HepG2 (cell line): ENCODE data around the gene FRMD4A.
A peak's percentile ranks its signal among the peaks of the same experiment; 100 is the strongest.

Experiments used
- CAMTA2 ChIP-seq: sonication (generic); formaldehyde crosslinking; IDR thresholded peaks from 2 replicates; pipeline ENCODE4 v1.4.0; 2020; ENCODE audit warnings: mild to moderate bottlenecking, missing genetic modification reagents, borderline replicate concordance
- KDM4B ChIP-seq: sonication (generic); formaldehyde crosslinking; IDR thresholded peaks from 2 replicates; pipeline ENCODE4 v1.4.0; 2020; ENCODE audit warnings: missing genetic modification reagents
- MAZ ChIP-seq, 2 experiments: sonication (generic) in 1 of 2; formaldehyde crosslinking in 1 of 2; IDR thresholded peaks; 2 replicates each; pipeline versions ENCODE4 v1.5.0 to v1.6.1; 2012 to 2020; ENCODE audit warnings: low read depth in 2 of 2, mild to moderate bottlenecking in 2 of 2, borderline replicate concordance in 1 of 2, improper control_type of control experiment in 1 of 2, low read length in 1 of 2, missing genetic modification reagents in 1 of 2, moderate library complexity in 1 of 2
- RBM22 ChIP-seq: fragments of 200-400 bp; formaldehyde crosslinking; optimal IDR thresholded peaks from 2 replicates; pipeline ENCODE3; 2017; ENCODE audit warnings: mild to moderate bottlenecking, low read length, moderate library complexity
- SALL2 ChIP-seq: sonication (generic); formaldehyde crosslinking; IDR thresholded peaks from 2 replicates; pipeline ENCODE4 v1.8.1; 2023; ENCODE audit warnings: mild to moderate bottlenecking, missing genetic modification reagents, inconsistent platforms
- ZBTB1 ChIP-seq: sonication (generic); formaldehyde crosslinking; IDR thresholded peaks from 2 replicates; pipeline ENCODE4 v1.4.0; 2020; ENCODE audit warnings: missing genetic modification reagents, borderline replicate concordance

GRCh38 chr10:14259696-14260566, 70.8 kb downstream of the FRMD4A start:
- TF ChIP-seq CAMTA2 (CRISPR knock-in tag) (no peak), SALL2 (CRISPR knock-in tag) (no peak), KDM4B (0 out of 2 replicates have a peak, but pooled peaks have one; percentile 50), RBM22 (no peak), MAZ (IDR thresholded peaks at IDR 0.05; ENCODE audit: borderline replicate concordance, low read depth, low read length) (no peak), MAZ (CRISPR knock-in tag; IDR thresholded peaks at IDR 0.05; ENCODE audit: low read depth) (no peak), ZBTB1 (no peak)
